Fibroblast of lung (primary cell): ENCODE results near the gene MPRIP.

ENCODE experiments used
- EZH2 ChIP-seq: IDR thresholded peaks from 2 replicates; pipeline ENCODE4 v1.5.1; 2012; ENCODE audit warnings: low read length, control low read depth, mild to moderate bottlenecking; ENCODE audit errors: missing control alignments
- TF ChIP-seq, protein P1 (sequence below), 2 donors: IDR thresholded peaks in 1 of 2; conservative IDR thresholded peaks in 1 of 2; 1 replicate in 1 of 2; 2 replicates in 1 of 2; pipeline ENCODE4 v1.5.1; 2011 to 2012; ENCODE audit warnings: low read length in 2 of 2, control low read depth in 1 of 2, inconsistent platforms in 1 of 2, low read depth in 1 of 2, mild to moderate bottlenecking in 1 of 2

DNA sequence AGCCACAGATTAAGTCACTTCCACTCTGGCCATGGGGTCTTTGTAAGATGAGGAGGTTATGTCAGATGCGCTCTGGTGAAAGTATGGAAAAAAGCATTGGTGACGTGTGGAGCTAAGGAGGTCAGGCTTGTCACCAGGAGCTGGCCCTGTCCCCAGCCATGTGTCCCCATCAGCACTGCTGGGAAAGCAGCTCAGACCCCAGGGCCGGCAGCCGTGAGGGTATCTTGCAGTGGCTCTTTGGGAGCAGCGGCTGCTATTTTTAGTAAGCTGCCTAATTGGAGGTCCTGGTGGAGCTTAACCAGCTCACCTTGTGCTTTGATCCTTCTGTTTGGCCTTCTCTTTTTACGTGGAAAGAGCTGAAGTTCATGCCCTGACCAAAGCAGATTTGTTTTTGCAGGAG, 60.9 kb downstream of the MPRIP start:
- TF ChIP-seq, protein P1, sequence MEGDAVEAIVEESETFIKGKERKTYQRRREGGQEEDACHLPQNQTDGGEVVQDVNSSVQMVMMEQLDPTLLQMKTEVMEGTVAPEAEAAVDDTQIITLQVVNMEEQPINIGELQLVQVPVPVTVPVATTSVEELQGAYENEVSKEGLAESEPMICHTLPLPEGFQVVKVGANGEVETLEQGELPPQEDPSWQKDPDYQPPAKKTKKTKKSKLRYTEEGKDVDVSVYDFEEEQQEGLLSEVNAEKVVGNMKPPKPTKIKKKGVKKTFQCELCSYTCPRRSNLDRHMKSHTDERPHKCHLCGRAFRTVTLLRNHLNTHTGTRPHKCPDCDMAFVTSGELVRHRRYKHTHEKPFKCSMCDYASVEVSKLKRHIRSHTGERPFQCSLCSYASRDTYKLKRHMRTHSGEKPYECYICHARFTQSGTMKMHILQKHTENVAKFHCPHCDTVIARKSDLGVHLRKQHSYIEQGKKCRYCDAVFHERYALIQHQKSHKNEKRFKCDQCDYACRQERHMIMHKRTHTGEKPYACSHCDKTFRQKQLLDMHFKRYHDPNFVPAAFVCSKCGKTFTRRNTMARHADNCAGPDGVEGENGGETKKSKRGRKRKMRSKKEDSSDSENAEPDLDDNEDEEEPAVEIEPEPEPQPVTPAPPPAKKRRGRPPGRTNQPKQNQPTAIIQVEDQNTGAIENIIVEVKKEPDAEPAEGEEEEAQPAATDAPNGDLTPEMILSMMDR (conservative IDR thresholded peaks at IDR 0.05 in 1 of 2, IDR thresholded peaks at IDR 0.05 in 1 of 2; ENCODE audit: low read depth in 1 of 2, low read length in 2 of 2), result no peak
- TF ChIP-seq EZH2, result no peak
